Measurements from ENCODE around the gene TASP1.

The TASP1 gene

GRCh38 chr20:13567663-13568062 is 71.1 kb downstream of the TASP1 start:
- DNase-seq (ENCODE audit: low read depth): peak; percentile 5

DNA sequence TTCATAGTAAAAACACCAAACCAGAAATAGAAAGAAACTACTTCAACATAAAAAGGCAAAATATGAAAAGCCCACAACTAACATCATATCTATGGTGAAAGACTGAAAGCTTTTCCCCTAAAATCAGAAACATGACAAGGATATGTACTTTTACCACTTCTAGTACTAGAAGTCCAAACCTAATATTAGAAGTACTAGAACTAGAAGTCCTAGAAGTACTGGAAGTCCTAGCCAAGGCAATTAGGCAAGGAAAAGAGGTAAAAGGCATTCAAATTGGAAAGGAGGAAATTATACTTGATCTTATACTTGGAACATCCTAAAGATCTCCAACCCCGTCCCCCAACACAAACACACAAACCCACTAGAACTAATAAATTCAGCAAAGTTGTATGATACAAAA is 74.9 kb downstream of the TASP1 start:
- no peak for DNase-seq (ENCODE audit: low read depth)

GRCh38 chr20:13554706-13555105 is 84.0 kb downstream of the TASP1 start:
- DNase-seq (ENCODE audit: low read depth): peak; percentile 46

GRCh38 chr20:13554076-13554475 is 84.7 kb downstream of the TASP1 start:
- DNase-seq (ENCODE audit: low read depth): no peak

GRCh38 chr20:13552061-13552460 is 86.7 kb downstream of the TASP1 start:
- DNase-seq (ENCODE audit: low read depth): no peak

- DNase-seq (ENCODE audit: low read depth): no peak
Measured at GRCh38 chr20:13549451-13549850, 89.3 kb downstream of the TASP1 start.

DNA sequence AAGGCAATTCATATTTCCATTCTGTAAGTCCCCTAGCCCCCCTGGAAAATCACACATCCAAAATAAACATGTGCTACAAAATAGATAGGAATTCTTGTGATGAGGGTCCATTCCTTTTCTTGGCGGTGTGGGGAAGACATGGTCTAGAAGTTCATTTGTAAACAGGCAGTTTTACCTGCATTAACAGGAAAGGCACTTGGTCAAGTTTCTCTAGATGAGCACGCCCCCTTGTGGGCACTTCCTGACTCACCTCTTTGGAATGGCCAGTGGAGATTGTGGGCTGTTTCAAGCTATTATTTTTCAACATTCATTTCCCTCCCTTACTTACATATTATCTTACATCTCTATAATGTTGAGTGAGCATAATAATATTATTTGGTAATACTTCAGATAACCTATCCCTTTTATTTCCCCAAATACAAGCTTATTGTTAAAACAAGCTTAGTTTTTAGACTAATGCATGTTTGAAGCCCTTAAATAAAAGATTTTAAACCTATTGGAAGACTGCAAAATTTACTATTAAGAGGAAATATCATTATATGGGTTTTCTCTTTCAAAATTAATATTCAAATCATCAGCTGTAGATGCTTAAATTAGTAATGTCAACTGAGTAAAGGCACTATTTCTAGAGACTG is 92.1 kb downstream of the TASP1 start:
- peak; percentile 72 for DNase-seq (ENCODE audit: low read depth)

DNA sequence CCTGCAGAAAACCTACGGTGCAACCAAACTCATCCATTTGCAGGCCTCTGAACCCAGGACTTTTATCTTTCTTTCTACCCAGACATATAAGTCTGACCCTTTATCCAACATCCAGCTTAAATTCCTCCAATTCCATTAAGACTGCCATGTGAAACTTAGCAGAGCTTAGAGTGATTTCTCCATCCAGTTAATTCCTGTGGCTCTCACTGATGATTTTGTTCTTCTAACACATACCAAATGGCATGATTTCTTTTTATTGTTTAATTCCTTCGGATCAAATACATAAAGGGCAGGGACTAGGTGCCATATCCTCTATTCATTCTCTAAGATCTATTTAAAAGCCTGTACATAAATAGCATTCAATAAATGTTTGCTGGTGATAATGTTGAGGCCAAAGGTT is 92.9 kb downstream of the TASP1 start:
- DNase-seq (ENCODE audit: low read depth): peak; percentile 56

GRCh38 chr20:13543783-13544182 is 94.9 kb downstream of the TASP1 start:
- no peak for DNase-seq (ENCODE audit: low read depth)

DNA sequence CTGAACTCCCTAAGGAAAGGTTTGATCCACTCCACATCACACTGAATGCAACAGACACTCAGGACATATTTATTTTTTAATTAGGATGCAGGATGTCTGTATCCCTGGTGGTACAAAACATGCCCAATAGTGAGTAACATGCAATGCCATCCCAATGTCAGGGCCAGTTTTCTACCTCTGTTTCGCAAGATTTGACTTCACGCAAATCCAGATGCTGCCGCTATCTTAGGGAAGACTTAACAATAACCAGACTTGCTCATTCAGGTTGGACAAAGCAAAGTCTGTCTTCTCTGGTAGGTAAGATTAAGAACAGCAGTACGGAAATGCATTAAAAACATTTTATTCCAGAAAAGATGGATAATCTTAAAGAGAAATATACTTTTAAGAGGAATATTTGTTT is 103.1 kb downstream of the TASP1 start:
- DNase-seq (ENCODE audit: low read depth): peak; percentile 72

- DNase-seq (ENCODE audit: low read depth): peak; percentile 49
Measured at GRCh38 chr20:13533946-13534345, 104.8 kb downstream of the TASP1 start.

DNA sequence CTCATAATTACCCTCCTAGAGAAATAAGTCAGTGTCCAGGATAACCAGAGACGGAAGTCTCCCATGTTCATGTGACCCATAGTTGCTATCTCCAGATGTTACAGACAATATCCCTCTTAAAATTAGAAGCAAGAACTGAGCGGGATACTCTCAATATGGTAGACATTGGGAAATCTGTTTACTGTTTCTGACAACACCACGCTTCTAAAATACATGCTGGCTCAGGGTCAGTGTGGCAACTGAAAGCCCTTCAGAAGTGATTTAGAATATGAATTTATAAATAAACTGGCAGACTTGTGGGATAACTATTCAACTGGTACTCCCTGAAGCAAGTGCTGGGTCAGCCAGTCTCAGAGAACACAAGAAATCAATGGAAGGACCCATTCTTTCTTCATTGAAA is 108.6 kb downstream of the TASP1 start:
- no peak for DNase-seq (ENCODE audit: low read depth)

DNA sequence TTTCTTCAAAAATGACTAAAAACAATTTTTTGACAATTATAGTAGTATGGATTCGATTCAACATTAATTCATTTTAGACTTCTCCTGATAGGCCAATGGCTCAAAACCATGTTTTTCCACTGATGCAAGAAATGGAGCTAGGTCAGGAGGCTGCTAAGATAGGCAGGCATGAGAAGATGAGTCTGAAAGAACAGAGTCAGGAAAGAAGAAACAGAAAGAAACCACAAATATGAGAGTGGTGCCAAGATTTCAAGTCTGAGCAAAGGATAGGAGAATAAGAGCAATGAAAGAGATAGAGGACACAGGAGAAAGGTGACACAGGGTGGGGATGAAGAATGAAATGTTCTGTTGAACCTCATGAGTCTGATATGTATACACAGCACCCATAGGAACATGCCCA is 112.2 kb downstream of the TASP1 start:
- DNase-seq (ENCODE audit: low read depth): peak; percentile 45

DNA sequence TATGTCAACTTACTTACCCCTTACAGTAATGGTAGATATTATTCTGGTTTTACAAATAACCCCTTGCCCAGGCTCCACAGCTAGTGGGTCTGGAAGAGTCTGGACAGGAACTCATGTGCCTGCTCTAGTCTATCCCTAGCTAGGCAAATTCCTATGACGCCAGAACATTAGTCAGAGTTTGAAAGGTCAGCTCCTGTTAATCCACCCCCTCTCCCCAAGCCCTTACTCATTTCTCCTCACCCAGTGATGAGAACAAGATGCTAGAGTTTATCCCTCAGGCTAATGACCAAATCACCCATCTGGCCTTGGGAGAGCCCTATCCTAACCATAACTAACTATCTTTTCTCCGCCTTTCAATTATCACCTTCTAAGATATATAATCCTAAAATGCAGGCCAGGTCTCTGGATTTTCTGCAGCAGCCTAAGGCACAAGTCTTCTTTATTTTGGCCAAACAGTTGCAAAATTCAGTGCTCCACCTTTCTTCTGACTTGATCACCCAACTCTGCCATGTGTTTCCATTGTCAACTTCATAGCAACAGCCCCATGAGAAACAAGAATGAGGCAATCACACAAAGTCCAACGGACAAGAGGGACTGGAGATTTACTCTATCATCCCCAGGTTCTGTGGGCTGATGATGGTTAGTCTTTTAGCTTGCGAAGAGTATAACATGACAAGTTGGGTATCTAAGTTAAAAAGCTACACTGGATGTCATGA is 113.3 kb downstream of the TASP1 start:
- DNase-seq (ENCODE audit: low read depth): peak; percentile 94

GRCh38 chr20:13524339-13524738 is 114.4 kb downstream of the TASP1 start:
- no peak for DNase-seq (ENCODE audit: low read depth)

GRCh38 chr20:13517831-13518230 is 120.9 kb downstream of the TASP1 start:
- DNase-seq (ENCODE audit: low read depth): peak; percentile 21

DNA sequence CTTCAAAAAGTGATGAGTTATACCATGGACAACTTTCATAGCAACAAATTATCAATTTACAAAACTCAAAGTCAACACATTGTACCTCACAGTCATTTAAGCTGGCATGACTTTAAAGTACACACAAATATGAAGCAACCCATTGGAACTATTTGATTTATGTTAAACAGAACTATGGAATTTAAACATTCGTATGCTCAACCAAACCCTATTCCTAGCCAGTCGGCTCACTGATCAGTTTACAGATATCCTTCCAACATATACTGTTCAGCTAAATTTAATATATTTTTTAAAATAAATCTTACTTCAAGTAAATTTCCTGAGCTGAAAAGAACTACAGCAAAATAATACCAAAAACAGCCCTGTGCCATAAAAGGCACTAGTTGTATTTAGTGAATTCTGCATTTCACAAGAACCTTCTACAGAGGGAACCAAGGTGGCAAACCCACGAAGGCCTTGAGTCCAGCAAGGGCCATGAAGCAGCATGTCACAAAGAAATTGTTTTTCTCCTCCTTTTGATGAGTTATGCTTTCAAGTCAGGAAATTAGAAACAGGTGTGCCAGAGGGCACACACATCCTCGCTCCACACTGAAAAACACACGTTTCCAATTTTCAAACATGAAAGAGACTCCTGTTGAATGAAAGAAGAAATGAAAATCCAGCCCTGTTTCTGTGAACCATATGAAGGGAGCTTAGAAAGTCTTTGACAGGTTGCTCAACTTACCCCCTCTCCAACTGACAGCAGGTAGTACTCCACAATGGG is 122.8 kb downstream of the TASP1 start:
- no peak for DNase-seq (ENCODE audit: low read depth)

DNA sequence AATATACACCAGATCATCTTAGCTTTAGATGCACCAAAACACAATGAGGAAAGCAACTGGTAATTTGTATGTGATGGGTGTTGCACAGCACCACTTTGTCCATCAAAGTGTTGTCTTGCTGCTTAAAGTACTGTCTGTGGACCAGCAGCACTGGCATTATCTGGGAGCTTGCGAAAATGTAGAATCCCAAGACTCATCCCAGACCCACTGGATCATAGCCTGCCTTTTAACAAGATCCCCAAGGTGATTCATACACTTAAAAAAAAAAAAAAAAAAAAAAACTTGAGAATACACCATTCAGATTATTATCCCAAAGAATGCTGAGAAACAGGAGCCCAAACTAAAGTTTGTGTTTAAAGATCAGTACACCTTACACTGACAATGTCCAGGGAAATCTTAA is 123.4 kb downstream of the TASP1 start:
- DNase-seq (ENCODE audit: low read depth): peak; percentile 32

- DNase-seq (ENCODE audit: low read depth): no peak
Measured at GRCh38 chr20:13510837-13511488, 127.8 kb downstream of the TASP1 start.

DNA sequence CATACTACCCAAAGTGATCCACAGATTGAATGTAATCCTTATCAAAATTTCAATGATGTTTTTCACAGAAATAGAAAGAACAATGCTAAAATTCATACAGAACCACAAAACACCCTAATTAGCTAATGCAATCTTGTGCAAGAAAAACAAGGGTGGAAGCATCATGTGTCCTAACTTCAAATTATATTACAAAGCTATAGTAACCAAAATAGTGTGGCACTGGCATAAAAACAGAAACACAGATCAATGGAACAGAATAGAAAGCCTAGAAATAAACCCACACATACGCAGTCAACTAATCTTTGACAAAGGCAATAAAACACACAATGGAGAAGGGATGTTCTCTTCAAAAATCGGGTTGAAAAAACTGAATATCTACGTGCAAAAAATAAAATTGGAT is 131.1 kb downstream of the TASP1 start:
- no peak for DNase-seq (ENCODE audit: low read depth)

DNA sequence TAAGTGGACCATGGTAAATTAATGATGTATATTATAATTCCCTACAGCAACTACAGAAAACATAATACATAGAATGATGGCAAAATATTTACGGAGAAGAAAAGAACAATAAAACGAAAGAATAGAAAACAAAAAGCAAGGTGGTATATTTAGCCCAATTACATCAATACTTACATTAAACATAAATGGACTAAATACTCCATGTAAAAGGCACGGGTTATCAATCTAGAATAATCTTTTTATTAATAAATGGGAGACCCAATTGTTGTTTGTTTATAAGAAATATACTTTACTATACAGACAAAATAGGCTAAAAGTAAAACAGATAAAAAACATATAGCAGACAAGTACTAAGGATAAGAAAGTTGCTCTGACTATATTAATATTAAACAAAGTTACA is 137.2 kb downstream of the TASP1 start:
- no peak for DNase-seq (ENCODE audit: low read depth)

DNA sequence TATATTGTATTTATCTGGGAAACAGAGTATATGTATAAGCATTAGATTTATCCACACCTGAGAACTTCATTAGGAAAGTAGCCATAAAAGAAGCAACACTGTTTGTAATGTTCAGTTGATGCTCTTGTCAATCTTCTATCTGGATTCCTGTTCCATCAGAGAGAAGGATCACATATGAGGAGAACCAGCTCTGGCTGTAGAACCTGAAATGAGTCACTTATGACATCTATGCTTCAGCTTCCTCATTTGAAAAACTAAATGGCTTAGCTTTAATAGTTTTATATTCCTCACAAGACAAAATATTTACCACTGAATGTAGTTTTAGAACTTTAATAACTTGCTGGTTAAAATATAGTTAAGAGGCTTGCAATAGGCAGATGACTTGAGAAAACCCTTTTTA is 144.7 kb downstream of the TASP1 start:
- peak; percentile 14 for DNase-seq (ENCODE audit: low read depth)

GRCh38 chr20:13493143-13493542 is 145.6 kb downstream of the TASP1 start:
- DNase-seq (ENCODE audit: low read depth): no peak
